Measurements from ENCODE around the gene KDM6A.
"Not testable (repeated sequence)": the region's sequence is repeated elsewhere in the genome, so short reads cannot be mapped to it uniquely, and the experiment has no call there.

Gene KDM6A

GRCh38 chrX:44889824-44890223 lies 16.8 kb downstream of the KDM6A start:
- DNase-seq (ENCODE audit: low spot score), result no peak

DNA sequence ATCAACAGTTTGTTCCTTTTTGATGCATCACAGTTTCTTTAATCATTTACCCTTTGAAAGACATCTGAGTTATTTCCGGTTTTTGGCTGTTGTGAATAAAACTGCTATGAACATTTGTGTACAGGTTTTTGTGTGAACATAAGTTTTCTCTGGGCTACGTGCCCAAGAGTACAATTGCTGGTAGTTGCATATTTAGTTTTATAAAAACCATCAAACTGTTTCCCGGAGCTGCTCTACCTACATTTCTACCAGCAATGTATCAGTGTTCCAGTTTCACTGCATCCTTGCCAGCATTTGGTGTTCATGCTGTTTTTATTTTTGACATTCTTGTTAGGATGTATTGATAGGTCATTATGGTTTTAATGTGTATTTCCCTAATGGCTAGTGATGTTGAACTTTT lies 17.3 kb downstream of the KDM6A start:
- no peak for DNase-seq (ENCODE audit: low spot score)

DNA sequence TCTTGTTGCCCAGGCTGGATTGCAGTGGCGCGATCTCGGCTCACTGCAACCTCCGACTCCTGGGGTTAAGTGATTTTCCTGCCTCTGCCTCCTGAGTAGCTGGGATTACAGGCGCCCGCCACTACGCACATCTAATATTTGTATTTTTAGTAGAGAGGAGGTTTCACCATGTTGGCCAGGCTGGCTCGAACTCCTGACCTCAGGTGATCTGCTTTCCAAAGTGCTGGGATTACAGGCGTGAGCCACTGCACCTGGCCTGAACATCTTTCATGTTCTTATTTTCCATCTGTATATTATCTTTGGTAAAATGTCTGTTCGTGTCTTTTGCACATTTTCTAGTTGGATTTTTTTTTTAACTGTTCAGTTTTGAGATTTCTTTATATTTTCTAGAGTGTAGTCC lies 17.7 kb downstream of the KDM6A start:
- DNase-seq (ENCODE audit: low spot score), result not testable (repeated sequence)

DNA sequence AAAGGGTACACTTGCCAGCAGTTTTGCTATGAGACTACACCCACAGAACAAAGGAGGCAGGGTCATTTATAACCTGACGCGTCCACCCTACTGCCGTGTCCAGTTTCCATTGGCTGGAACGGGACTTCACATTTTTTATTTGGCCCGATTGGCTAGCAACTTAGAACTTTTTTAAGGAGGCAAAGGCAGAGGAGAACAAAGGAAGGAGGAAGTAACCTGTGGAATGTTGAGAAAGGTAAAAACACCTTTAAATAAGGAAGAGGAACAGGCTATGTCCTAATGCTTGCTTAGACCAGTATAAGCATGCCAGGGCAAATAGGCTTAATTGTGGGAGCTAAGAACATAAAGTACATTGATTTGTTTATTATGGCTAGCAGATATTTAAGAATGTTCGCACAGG lies 18.7 kb downstream of the KDM6A start:
- no peak for DNase-seq (ENCODE audit: low spot score)

DNA sequence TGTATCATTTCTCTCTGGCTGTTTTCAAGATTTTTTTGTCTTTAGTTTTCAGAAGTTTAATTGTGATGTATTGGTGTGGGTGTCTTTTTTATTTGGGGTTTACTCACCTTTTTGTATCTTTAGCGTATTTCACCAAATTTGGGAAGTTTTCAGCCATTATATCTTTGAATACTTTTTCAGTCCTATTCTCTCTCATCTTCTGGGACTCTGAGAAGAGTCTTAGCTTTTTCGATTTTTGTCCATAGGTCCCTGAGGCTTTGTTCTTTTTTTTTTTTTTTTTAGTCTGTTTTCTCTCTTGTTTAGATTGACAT lies 23.8 kb downstream of the KDM6A start:
- no peak for DNase-seq (ENCODE audit: low spot score)

DNA sequence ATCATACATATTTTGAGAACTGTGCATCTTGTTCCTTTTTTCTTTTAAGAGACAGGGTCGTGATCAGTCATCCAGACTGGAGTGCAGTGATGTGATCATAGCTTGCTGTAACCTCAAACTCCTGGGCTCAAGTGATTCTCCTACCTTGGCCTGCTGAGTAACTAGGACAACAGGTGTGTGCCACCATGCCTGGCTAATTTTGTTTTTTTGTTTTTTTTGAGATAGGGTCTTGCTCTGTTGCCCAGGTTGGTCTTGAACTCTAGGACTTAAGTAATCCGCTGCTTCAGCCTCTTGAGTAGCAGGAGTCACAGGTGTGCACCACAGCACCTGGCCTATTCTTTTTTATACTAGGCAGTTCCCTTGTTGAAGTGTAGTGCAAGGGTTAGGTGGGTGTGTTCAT lies 24.6 kb downstream of the KDM6A start:
- no peak for DNase-seq (ENCODE audit: low spot score)

DNA sequence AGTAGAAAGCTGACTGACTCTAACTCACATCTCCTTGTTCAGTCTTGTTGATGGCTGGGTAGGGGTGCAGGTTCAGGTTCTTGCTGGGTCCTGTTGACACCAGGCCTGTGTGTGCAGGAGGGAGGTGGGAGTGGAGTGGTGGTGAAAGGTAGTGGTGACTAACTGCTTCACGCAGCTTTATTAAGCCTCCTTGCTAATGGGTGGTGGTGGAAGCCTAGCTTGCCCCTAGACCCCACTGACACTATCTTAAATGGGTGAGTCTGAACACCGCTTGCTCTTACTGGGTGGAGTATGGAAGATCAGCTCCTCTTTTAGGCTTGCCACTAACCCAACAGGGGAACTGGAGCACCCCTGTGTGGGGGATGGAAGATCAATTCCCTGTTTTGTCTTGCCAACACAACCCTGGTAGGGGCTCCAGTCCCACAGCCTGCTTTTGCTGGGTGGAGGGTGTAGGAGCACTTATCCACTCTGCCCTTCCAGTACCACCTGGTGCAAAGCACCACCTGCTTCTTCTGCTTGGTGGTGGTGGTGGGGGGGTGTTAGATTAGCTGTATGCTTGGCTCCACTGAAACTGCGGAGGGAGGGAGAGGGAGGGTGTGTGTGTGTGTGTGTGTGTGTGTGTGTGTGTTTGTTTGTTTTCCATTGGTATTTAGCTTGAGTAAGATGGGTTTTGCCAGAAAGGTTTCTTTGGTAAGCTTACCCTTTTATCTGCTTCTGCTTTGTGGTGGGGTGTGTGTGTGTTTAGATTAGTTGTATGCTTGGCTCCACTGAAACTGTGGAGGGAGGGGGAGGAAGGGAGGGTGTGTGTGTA lies 25.6 kb downstream of the KDM6A start:
- no peak for DNase-seq (ENCODE audit: low spot score)

GRCh38 chrX:44899946-44900345 lies 27.0 kb downstream of the KDM6A start:
- peak; percentile 15 for DNase-seq (ENCODE audit: low spot score)

DNA sequence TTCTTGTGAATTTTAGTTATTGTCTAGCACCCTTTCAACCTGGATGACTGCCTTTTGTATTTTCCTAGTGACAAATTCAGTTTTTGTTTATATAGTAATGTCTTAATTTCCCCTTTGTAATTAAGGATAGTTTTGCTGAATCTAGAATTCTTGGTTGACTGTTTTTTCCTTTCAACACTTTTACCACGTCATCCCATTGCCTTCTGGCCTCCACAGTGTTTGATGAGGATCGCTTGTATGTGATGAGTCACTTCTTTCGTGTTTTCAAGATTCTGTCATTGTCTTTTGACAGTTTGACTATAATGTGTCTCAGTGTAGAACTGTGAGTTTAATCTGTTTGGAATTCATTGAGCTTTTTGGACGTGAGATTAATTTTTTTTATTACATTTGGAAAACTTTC lies 30.1 kb downstream of the KDM6A start:
- no peak for DNase-seq (ENCODE audit: low spot score)

DNA sequence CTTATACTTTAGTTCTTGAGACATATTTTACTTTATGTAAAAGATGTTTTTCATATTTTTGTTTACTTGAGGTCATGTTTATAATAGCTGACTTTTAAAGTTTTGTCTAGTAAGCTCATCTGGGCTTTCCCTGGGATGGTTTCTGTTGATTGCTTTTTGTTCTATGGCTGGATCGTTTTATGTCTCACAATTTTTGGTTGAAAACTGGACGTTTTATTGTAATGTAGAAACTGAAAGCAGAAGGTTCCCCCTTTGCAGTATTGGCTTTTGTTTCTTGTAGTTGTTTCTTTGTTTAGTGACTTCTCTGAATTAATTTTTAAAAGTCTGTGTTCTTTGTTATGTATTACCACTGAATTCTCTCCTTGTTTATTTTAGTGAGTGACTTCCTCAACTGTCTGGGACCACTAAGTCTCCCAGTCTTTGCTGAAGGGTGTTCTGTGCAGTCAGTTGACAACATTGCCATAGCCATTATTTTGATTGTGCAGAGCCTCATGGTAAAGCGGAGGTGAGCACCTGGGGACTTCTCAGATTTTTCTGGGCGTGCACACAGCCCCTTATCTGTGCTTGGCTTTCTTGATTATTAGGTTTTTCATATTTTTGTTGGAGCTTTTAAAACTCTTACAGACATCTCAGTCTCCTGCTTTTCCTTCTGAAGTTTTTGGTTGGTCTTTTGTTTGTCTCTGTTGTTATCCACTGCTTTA lies 31.0 kb downstream of the KDM6A start:
- DNase-seq (ENCODE audit: low spot score), result no peak

DNA sequence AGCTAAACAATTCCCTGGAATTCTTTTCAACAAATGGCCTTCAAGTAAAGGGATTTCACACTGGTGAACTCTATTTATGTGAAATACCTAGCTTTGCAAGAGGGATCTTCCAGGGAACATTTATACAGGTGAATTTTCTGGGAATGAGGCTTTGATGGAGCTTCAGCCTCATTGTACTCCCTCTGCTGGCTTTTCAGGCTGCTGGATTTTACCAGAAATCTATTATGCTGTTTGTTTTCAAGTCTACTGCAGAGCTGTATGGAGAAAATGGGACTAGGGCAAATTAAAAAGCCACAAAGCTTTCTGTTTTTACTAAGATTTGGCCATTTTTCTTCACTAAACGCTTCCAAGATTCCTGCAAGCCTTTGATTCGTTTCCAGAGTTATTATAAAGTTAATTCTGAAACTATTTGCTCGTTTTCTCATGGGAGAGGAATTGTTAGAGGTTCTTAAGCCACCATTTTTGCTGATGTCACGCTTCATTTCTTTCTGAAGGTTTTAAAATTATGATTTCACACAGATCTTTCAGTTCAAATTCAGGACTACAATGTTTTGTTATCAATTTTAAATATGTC lies 31.6 kb downstream of the KDM6A start:
- DNase-seq (ENCODE audit: low spot score), result no peak

GRCh38 chrX:44906041-44906440 lies 33.1 kb downstream of the KDM6A start:
- DNase-seq (ENCODE audit: low spot score), result no peak

- DNase-seq (ENCODE audit: low spot score), result no peak
These were observed 33.6 kb downstream of the KDM6A start for GRCh38 chrX:44906542-44906941.

GRCh38 chrX:44908153-44908552 lies 35.2 kb downstream of the KDM6A start:
- DNase-seq (ENCODE audit: low spot score), result no peak

DNA sequence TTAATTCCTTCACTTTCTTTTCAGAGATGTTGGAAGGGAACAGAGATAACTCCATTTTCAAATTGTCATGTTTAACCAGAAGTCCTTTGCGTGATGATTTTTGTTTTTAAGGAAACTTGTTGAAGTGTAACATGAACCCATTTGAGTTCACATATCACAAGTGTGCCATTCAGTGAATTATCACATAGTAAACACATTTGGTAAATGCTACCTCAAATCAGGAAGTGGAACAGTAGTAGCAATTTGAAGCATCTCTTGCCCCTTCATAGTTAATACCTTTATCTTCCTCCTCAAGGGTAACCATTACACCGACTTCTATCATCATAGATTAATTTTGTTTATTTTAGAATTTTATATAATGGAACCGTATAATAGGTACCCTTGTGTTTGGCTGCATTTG lies 35.8 kb downstream of the KDM6A start:
- no peak for DNase-seq (ENCODE audit: low spot score)

DNA sequence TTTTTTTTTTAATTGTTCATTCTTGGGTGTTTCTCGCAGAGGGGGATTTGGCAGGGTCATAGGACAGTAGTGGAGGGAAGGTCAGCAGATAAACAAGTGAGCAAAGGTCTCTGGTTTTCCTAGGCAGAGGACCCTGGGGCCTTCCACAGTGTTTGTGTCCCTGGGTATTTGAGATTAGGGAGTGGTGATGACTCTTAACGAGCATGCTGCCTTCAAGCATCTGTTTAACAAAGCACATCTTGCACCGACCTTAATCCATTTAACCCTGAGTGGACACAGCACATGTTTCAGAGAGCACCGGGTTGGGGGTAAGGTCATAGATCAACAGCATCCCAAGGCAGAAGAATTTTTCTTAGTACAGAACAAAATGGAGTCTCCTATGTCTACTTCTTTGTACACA lies 37.5 kb downstream of the KDM6A start:
- DNase-seq (ENCODE audit: low spot score), result not testable (repeated sequence)

GRCh38 chrX:44911074-44911600 lies 38.1 kb downstream of the KDM6A start:
- not testable (repeated sequence) for DNase-seq (ENCODE audit: low spot score)

GRCh38 chrX:44913656-44914531 lies 40.9 kb downstream of the KDM6A start:
- no peak for DNase-seq (ENCODE audit: low spot score)

GRCh38 chrX:44914532-44915198 lies 41.7 kb downstream of the KDM6A start:
- DNase-seq (ENCODE audit: low spot score), result no peak

- DNase-seq (ENCODE audit: low spot score), result no peak
These were observed 42.4 kb downstream of the KDM6A start for GRCh38 chrX:44915361-44915868.

DNA sequence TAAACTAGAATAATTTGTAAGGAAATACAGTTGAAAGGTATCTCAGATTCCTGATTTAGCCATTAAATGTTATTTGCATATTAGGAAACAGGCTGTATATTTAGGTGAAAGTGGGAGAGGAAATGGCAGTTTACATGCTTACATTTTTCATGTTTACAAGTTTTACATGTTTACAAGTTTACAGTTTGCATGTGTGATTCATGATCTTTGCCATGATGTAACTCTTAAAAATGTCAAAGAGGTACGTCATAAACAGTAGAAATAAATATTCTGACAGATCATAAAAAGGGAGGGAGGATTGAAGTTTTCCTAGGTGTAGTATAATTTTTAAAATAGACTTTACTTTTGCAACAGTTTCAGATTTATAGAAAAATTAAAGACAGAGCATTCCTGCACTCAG lies 45.7 kb downstream of the KDM6A start:
- no peak for DNase-seq (ENCODE audit: low spot score)
